ENCODE data around the gene PGD. TPM values are rescaled to one million over a fixed set of nuclear protein-coding genes. Genes with fewer than 3 reads are reported as not detected.

Gene PGD
- total and polyA plus RNA-seq, 2 of the 13 experiments (the other 11 are each of a cell fraction or from before 2014, with no cell fraction given): 64.8 to 210 TPM

DNA sequence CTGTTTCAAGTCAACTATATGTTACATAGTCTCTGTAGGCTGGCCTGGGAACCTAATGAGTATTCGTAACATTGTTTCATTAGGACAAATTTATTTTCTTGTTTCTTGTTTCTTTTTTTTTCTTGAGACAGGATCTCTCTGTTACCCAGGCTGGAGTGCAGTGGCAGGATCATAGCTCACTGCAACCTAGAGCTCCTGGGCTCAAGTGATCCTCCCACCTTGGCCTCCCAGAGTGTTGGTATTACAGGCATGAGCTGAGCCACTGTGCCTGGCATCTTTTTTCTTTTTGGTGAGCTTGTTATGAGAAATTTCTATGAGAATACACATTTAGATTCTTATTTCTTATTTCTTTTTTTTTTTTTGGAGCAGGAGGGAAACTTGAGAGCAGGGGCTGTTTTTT lies 38.2 kb downstream of the PGD start:
- Histone ChIP-seq H3K79me2 (ENCODE audit: insufficient read depth, low read length) (no peaks in the 10 kb centered on the region), H3K4me2 (ENCODE audit: low read depth, low read length) (no peak overlapping the region), H3K27ac (ENCODE audit: extremely low read length, insufficient read depth, low read length) (peak overlapping the region; percentile 36), H3K27me3 (ENCODE audit: control insufficient read depth in 1 of 2, insufficient read depth in 2 of 2, low read length in 2 of 2) (no peaks in the 10 kb centered on the region), H3K4me3 (replicated peaks in 1 of 3; ENCODE audit: insufficient read depth in 1 of 3, low read depth in 2 of 3, low read length in 3 of 3) (no peak overlapping the region), H3K36me3 (replicated peaks in 1 of 2; ENCODE audit: control insufficient read depth in 1 of 2, insufficient read depth in 2 of 2, low read length in 2 of 2) (0 out of 5 replicates have a peak, but pooled peaks cover 0 to 3% of the 10 kb centered on the region in 2 experiments), H2AFZ (ENCODE audit: low read length) (no peak overlapping the region), H3K9me3 (ENCODE audit: low read length) (no peaks in the 10 kb centered on the region), H3K9ac (ENCODE audit: insufficient read depth, low read depth, low read length) (no peak overlapping the region), H4K20me1 (ENCODE audit: insufficient read depth, low read length) (no peaks in the 10 kb centered on the region), H3K4me1 (ENCODE audit: insufficient read depth, low read length) (peaks cover 56% of the 10 kb centered on the region)
- 96% methylated on average over 1 of the region's 1 CpG for WGBS (ENCODE audit: low lambda C conversion rate)
- CTCF ChIA-PET (ENCODE audit: low intra/inter-chr PET ratio, low total read pairs): no interaction called here
- ATAC-seq (no peak), FAIRE-seq (no peak), DNase-seq (ENCODE audit: low spot score) (no peak)
- BruUV-seq (replicated peaks): no TSS peak
- POLR2A ChIA-PET: interaction anchor here (0.5 kb wide), 1 partner anchor 9 kb away, joined by 5 read pairs; no protein-coding TSS in a partner anchor
- in situ Hi-C loops (cut with HindIII; ENCODE audit: extremely low pct_ligation_motif_present, low pct_unique_long_range_greater_than_20kb): no loop called here
- intact Hi-C loops (cut with micrococcal nuclease; ENCODE audit: unreplicated experiment): no loop called here
- TF ChIP-seq ZNF792 (CRISPR knock-in tag; IDR thresholded peaks at IDR 0.05) (no peak), RXRA (CRISPR knock-in tag; IDR thresholded peaks at IDR 0.05) (no peak), GTF3A (CRISPR knock-in tag; conservative IDR thresholded peaks at IDR 0.05) (no peak), HDAC2 (CRISPR knock-in tag; IDR thresholded peaks at IDR 0.05) (no peak), KMT2B (CRISPR knock-in tag; IDR thresholded peaks at IDR 0.05) (no peak), DMAP1 (CRISPR knock-in tag; IDR thresholded peaks at IDR 0.05) (no peak), ZNF616 (CRISPR knock-in tag; IDR thresholded peaks at IDR 0.05; ENCODE audit: low read depth) (no peak), ZNF446 (CRISPR knock-in tag; IDR thresholded peaks at IDR 0.05) (no peak), ZNF816 (CRISPR knock-in tag; IDR thresholded peaks at IDR 0.05; ENCODE audit: borderline replicate concordance) (no peak), GABPA (IDR thresholded peaks at IDR 0.05; ENCODE audit: low read depth, low read length) (no peak), GABPA (CRISPR knock-in tag; IDR thresholded peaks at IDR 0.05; ENCODE audit: low read depth) (no peak), TGIF2 (CRISPR knock-in tag; IDR thresholded peaks at IDR 0.05) (no peak), ZNF543 (CRISPR knock-in tag; IDR thresholded peaks at IDR 0.05) (no peak), PRPF4 (IDR thresholded peaks at IDR 0.05; ENCODE audit: low read depth, low read length, poor library complexity, severe bottlenecking) (no peak)
- TF ChIP-seq, protein P1, sequence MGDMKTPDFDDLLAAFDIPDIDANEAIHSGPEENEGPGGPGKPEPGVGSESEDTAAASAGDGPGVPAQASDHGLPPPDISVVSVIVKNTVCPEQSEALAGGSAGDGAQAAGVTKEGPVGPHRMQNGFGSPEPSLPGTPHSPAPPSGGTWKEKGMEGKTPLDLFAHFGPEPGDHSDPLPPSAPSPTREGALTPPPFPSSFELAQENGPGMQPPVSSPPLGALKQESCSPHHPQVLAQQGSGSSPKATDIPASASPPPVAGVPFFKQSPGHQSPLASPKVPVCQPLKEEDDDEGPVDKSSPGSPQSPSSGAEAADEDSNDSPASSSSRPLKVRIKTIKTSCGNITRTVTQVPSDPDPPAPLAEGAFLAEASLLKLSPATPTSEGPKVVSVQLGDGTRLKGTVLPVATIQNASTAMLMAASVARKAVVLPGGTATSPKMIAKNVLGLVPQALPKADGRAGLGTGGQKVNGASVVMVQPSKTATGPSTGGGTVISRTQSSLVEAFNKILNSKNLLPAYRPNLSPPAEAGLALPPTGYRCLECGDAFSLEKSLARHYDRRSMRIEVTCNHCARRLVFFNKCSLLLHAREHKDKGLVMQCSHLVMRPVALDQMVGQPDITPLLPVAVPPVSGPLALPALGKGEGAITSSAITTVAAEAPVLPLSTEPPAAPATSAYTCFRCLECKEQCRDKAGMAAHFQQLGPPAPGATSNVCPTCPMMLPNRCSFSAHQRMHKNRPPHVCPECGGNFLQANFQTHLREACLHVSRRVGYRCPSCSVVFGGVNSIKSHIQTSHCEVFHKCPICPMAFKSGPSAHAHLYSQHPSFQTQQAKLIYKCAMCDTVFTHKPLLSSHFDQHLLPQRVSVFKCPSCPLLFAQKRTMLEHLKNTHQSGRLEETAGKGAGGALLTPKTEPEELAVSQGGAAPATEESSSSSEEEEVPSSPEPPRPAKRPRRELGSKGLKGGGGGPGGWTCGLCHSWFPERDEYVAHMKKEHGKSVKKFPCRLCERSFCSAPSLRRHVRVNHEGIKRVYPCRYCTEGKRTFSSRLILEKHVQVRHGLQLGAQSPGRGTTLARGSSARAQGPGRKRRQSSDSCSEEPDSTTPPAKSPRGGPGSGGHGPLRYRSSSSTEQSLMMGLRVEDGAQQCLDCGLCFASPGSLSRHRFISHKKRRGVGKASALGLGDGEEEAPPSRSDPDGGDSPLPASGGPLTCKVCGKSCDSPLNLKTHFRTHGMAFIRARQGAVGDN (CRISPR knock-in tag; IDR thresholded peaks at IDR 0.05): no peak
- TF ChIP-seq, protein P2, sequence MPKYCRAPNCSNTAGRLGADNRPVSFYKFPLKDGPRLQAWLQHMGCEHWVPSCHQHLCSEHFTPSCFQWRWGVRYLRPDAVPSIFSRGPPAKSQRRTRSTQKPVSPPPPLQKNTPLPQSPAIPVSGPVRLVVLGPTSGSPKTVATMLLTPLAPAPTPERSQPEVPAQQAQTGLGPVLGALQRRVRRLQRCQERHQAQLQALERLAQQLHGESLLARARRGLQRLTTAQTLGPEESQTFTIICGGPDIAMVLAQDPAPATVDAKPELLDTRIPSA (CRISPR knock-in tag; IDR thresholded peaks at IDR 0.05; ENCODE audit: borderline replicate concordance): no peak
- TF ChIP-seq, protein P3, sequence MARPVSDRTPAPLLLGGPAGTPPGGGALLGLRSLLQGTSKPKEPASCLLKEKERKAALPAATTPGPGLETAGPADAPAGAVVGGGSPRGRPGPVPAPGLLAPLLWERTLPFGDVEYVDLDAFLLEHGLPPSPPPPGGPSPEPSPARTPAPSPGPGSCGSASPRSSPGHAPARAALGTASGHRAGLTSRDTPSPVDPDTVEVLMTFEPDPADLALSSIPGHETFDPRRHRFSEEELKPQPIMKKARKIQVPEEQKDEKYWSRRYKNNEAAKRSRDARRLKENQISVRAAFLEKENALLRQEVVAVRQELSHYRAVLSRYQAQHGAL (CRISPR knock-in tag; IDR thresholded peaks at IDR 0.05; ENCODE audit: not compliant biosample characterization): no peak
- TF ChIP-seq, protein P4, sequence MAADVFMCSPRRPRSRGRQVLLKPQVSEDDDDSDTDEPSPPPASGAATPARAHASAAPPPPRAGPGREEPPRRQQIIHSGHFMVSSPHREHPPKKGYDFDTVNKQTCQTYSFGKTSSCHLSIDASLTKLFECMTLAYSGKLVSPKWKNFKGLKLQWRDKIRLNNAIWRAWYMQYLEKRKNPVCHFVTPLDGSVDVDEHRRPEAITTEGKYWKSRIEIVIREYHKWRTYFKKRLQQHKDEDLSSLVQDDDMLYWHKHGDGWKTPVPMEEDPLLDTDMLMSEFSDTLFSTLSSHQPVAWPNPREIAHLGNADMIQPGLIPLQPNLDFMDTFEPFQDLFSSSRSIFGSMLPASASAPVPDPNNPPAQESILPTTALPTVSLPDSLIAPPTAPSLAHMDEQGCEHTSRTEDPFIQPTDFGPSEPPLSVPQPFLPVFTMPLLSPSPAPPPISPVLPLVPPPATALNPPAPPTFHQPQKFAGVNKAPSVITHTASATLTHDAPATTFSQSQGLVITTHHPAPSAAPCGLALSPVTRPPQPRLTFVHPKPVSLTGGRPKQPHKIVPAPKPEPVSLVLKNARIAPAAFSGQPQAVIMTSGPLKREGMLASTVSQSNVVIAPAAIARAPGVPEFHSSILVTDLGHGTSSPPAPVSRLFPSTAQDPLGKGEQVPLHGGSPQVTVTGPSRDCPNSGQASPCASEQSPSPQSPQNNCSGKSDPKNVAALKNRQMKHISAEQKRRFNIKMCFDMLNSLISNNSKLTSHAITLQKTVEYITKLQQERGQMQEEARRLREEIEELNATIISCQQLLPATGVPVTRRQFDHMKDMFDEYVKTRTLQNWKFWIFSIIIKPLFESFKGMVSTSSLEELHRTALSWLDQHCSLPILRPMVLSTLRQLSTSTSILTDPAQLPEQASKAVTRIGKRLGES (CRISPR knock-in tag; IDR thresholded peaks at IDR 0.05; ENCODE audit: borderline replicate concordance): no peak
